Measurements from ENCODE around the gene STK17A. TPM values are rescaled to one million over a fixed set of nuclear protein-coding genes. Genes with fewer than 3 reads are reported as not detected.

STK17A gene
- total and polyA plus RNA-seq, 2 of the 8 experiments (the other 6 are each of a cell fraction or from before 2014, with no cell fraction given) = 2.2 to 12.2 TPM

GRCh38 chr7:43592326-43592725 lies 9.4 kb downstream of the STK17A start (continued):
- TF ChIP-seq, protein P1, sequence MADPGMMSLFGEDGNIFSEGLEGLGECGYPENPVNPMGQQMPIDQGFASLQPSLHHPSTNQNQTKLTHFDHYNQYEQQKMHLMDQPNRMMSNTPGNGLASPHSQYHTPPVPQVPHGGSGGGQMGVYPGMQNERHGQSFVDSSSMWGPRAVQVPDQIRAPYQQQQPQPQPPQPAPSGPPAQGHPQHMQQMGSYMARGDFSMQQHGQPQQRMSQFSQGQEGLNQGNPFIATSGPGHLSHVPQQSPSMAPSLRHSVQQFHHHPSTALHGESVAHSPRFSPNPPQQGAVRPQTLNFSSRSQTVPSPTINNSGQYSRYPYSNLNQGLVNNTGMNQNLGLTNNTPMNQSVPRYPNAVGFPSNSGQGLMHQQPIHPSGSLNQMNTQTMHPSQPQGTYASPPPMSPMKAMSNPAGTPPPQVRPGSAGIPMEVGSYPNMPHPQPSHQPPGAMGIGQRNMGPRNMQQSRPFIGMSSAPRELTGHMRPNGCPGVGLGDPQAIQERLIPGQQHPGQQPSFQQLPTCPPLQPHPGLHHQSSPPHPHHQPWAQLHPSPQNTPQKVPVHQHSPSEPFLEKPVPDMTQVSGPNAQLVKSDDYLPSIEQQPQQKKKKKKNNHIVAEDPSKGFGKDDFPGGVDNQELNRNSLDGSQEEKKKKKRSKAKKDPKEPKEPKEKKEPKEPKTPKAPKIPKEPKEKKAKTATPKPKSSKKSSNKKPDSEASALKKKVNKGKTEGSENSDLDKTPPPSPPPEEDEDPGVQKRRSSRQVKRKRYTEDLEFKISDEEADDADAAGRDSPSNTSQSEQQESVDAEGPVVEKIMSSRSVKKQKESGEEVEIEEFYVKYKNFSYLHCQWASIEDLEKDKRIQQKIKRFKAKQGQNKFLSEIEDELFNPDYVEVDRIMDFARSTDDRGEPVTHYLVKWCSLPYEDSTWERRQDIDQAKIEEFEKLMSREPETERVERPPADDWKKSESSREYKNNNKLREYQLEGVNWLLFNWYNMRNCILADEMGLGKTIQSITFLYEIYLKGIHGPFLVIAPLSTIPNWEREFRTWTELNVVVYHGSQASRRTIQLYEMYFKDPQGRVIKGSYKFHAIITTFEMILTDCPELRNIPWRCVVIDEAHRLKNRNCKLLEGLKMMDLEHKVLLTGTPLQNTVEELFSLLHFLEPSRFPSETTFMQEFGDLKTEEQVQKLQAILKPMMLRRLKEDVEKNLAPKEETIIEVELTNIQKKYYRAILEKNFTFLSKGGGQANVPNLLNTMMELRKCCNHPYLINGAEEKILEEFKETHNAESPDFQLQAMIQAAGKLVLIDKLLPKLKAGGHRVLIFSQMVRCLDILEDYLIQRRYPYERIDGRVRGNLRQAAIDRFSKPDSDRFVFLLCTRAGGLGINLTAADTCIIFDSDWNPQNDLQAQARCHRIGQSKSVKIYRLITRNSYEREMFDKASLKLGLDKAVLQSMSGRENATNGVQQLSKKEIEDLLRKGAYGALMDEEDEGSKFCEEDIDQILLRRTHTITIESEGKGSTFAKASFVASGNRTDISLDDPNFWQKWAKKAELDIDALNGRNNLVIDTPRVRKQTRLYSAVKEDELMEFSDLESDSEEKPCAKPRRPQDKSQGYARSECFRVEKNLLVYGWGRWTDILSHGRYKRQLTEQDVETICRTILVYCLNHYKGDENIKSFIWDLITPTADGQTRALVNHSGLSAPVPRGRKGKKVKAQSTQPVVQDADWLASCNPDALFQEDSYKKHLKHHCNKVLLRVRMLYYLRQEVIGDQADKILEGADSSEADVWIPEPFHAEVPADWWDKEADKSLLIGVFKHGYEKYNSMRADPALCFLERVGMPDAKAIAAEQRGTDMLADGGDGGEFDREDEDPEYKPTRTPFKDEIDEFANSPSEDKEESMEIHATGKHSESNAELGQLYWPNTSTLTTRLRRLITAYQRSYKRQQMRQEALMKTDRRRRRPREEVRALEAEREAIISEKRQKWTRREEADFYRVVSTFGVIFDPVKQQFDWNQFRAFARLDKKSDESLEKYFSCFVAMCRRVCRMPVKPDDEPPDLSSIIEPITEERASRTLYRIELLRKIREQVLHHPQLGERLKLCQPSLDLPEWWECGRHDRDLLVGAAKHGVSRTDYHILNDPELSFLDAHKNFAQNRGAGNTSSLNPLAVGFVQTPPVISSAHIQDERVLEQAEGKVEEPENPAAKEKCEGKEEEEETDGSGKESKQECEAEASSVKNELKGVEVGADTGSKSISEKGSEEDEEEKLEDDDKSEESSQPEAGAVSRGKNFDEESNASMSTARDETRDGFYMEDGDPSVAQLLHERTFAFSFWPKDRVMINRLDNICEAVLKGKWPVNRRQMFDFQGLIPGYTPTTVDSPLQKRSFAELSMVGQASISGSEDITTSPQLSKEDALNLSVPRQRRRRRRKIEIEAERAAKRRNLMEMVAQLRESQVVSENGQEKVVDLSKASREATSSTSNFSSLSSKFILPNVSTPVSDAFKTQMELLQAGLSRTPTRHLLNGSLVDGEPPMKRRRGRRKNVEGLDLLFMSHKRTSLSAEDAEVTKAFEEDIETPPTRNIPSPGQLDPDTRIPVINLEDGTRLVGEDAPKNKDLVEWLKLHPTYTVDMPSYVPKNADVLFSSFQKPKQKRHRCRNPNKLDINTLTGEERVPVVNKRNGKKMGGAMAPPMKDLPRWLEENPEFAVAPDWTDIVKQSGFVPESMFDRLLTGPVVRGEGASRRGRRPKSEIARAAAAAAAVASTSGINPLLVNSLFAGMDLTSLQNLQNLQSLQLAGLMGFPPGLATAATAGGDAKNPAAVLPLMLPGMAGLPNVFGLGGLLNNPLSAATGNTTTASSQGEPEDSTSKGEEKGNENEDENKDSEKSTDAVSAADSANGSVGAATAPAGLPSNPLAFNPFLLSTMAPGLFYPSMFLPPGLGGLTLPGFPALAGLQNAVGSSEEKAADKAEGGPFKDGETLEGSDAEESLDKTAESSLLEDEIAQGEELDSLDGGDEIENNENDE (IDR thresholded peaks at IDR 0.05; ENCODE audit: insufficient replicate concordance, low read length) = no peak
- TF ChIP-seq POLR2AphosphoS5 (IDR thresholded peaks at IDR 0.05; ENCODE audit: low read depth, low read length) (no peak), CHD1 (IDR thresholded peaks at IDR 0.05; ENCODE audit: low read depth, low read length) (no peak), CBX8 (IDR thresholded peaks at IDR 0.05; ENCODE audit: borderline replicate concordance, low read depth, low read length) (no peak)
